ENCODE results near the gene CRABP2. TPM values are rescaled to one million over a fixed set of nuclear protein-coding genes. Genes with fewer than 3 reads are reported as not detected.

CRABP2 gene
- polyA plus RNA-seq, 1 of the 3 experiments (the other 2 are of a cell fraction) = 42.1 TPM

DNA sequence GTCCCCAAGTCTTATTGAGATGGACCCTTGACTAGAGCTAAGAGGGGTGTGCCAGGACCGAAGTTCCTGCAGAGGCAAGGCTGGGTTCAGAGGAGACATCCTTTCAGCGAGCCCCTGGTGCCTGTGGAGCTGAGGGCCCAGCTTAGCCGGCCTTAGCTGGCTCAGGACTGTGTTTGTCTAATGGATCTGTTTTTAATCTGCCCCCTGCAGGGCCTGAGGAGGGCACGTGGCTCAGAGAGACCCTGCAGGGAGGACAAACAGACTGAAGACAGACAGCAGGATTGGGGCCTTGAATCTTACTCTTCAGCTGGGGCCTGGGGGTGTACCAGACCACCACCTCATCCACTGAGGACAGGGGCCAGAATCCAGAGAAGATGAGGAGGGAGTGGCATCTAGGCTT, 1.6 kb downstream of the CRABP2 start (continued):
- TF ChIP-seq, protein P1, sequence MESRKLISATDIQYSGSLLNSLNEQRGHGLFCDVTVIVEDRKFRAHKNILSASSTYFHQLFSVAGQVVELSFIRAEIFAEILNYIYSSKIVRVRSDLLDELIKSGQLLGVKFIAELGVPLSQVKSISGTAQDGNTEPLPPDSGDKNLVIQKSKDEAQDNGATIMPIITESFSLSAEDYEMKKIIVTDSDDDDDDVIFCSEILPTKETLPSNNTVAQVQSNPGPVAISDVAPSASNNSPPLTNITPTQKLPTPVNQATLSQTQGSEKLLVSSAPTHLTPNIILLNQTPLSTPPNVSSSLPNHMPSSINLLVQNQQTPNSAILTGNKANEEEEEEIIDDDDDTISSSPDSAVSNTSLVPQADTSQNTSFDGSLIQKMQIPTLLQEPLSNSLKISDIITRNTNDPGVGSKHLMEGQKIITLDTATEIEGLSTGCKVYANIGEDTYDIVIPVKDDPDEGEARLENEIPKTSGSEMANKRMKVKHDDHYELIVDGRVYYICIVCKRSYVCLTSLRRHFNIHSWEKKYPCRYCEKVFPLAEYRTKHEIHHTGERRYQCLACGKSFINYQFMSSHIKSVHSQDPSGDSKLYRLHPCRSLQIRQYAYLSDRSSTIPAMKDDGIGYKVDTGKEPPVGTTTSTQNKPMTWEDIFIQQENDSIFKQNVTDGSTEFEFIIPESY (IDR thresholded peaks at IDR 0.05; ENCODE audit: borderline replicate concordance, low read depth) = no peak
- TF ChIP-seq TEAD4 (IDR thresholded peaks at IDR 0.05; ENCODE audit: borderline replicate concordance, insufficient read depth) = no peak
- no peak for TF ChIP-seq SMC3 (IDR thresholded peaks at IDR 0.05; ENCODE audit: low read depth, low read length)
- no peak for TF ChIP-seq RXRA (IDR thresholded peaks at IDR 0.05; ENCODE audit: borderline replicate concordance, low read depth)
- no peak for TF ChIP-seq MEF2A (IDR thresholded peaks at IDR 0.05; ENCODE audit: borderline replicate concordance, low read depth)
- TF ChIP-seq, protein P2, sequence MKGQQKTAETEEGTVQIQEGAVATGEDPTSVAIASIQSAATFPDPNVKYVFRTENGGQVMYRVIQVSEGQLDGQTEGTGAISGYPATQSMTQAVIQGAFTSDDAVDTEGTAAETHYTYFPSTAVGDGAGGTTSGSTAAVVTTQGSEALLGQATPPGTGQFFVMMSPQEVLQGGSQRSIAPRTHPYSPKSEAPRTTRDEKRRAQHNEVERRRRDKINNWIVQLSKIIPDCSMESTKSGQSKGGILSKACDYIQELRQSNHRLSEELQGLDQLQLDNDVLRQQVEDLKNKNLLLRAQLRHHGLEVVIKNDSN (IDR thresholded peaks at IDR 0.05; ENCODE audit: borderline replicate concordance, low read depth) = no peak
- TF ChIP-seq SIN3A (IDR thresholded peaks at IDR 0.05; ENCODE audit: borderline replicate concordance, low read depth, low read length) = no peak
- no peak for TF ChIP-seq FOXM1 (IDR thresholded peaks at IDR 0.05; ENCODE audit: low read depth)
- no peak for TF ChIP-seq POLR2AphosphoS5 (IDR thresholded peaks at IDR 0.05; ENCODE audit: low read depth, low read length)
- TF ChIP-seq GABPA (IDR thresholded peaks at IDR 0.05; ENCODE audit: low read depth) = no peak
- no peak for TF ChIP-seq ELF1 (IDR thresholded peaks at IDR 0.05)
- TF ChIP-seq JUND (IDR thresholded peaks at IDR 0.05) = no peak
- TF ChIP-seq YY1 (IDR thresholded peaks at IDR 0.05; ENCODE audit: low read depth) = no peak
- TF ChIP-seq RAD21 (IDR thresholded peaks at IDR 0.05; ENCODE audit: low read length) = peak; percentile 13; the same call in 1 of the 2 replicates
- no peak for TF ChIP-seq EP300 (IDR thresholded peaks at IDR 0.05; ENCODE audit: borderline replicate concordance in 1 of 2, low read depth in 1 of 2, low read length in 1 of 2)
- TF ChIP-seq MXI1 (IDR thresholded peaks at IDR 0.05; ENCODE audit: low read depth, low read length) = peak; percentile 58; the same call in 1 of the 2 replicates
- TF ChIP-seq NFIC (IDR thresholded peaks at IDR 0.05; ENCODE audit: borderline replicate concordance) = no peak
- no peak for TF ChIP-seq PBX3 (IDR thresholded peaks at IDR 0.05)
- no peak for TF ChIP-seq TAF1 (IDR thresholded peaks at IDR 0.05; ENCODE audit: borderline replicate concordance, low read depth, low read length)
- no peak for TF ChIP-seq FOSL2 (IDR thresholded peaks at IDR 0.05; ENCODE audit: borderline replicate concordance, low read depth)
- TF ChIP-seq, protein P3, sequence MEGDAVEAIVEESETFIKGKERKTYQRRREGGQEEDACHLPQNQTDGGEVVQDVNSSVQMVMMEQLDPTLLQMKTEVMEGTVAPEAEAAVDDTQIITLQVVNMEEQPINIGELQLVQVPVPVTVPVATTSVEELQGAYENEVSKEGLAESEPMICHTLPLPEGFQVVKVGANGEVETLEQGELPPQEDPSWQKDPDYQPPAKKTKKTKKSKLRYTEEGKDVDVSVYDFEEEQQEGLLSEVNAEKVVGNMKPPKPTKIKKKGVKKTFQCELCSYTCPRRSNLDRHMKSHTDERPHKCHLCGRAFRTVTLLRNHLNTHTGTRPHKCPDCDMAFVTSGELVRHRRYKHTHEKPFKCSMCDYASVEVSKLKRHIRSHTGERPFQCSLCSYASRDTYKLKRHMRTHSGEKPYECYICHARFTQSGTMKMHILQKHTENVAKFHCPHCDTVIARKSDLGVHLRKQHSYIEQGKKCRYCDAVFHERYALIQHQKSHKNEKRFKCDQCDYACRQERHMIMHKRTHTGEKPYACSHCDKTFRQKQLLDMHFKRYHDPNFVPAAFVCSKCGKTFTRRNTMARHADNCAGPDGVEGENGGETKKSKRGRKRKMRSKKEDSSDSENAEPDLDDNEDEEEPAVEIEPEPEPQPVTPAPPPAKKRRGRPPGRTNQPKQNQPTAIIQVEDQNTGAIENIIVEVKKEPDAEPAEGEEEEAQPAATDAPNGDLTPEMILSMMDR (IDR thresholded peaks at IDR 0.05) = 0 out of 2 replicates have a peak, but pooled peaks have one; percentile 17
- no peak for TF ChIP-seq RFX5 (IDR thresholded peaks at IDR 0.05; ENCODE audit: low read length)
- TF ChIP-seq USF2 (IDR thresholded peaks at IDR 0.05; ENCODE audit: borderline replicate concordance, low read depth, low read length) = no peak
- TF ChIP-seq, protein P4, sequence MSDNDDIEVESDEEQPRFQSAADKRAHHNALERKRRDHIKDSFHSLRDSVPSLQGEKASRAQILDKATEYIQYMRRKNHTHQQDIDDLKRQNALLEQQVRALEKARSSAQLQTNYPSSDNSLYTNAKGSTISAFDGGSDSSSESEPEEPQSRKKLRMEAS (IDR thresholded peaks at IDR 0.05; ENCODE audit: low read depth) = 0 out of 2 replicates have a peak, but pooled peaks have one; percentile 26
- TF ChIP-seq EZH2phosphoT487 (IDR thresholded peaks at IDR 0.05; ENCODE audit: borderline replicate concordance, low read depth) = no peak

Measured in SK-N-SH (cell line).